Tibial artery (tissue), 4 donors: ENCODE data around the gene C19orf53.
"Not testable (repeated sequence)": the region's sequence is repeated elsewhere in the genome, so short reads cannot be mapped to it uniquely, and the experiment has no call there.

Experiments
- DNase-seq, 2 donors: peaks; one replicate each; pipeline ENCODE4 v3.0.0-alpha.2; 2019
- H3K27ac ChIP-seq, 2 donors: fragments of 200-600 bp; sonication (generic) in 1 of 2; 1 replicate in 1 of 2; 2 replicates in 1 of 2; pipeline ENCODE4 v1.5.1; 2018 to 2019; ENCODE audit warnings: mild to moderate bottlenecking in 1 of 2
- H3K27me3 ChIP-seq, 2 donors: fragments of 200-600 bp; sonication (generic) in 1 of 2; one replicate each; pipeline versions ENCODE4 v1.5.1 to v1.6.0; 2016 to 2019
- H3K36me3 ChIP-seq, 3 donors: fragments of 200-600 bp; sonication (generic) in 2 of 3; one replicate each; pipeline ENCODE4 v1.5.1; 2016 to 2019; ENCODE audit warnings: mild to moderate bottlenecking in 2 of 3
- H3K4me1 ChIP-seq, 4 donors: fragments of 200-600 bp; sonication (generic) in 2 of 4; 1 replicate in 3 of 4; 2 replicates in 1 of 4; pipeline ENCODE4 v1.5.1; 2016 to 2019
- H3K4me3 ChIP-seq, 2 donors: fragments of 200-600 bp; sonication (generic) in 1 of 2; 1 replicate in 1 of 2; 2 replicates in 1 of 2; pipeline ENCODE4 v1.5.1; 2018 to 2019; ENCODE audit warnings: mild to moderate bottlenecking in 2 of 2
- H3K9me3 ChIP-seq, 3 donors: fragments of 200-600 bp; sonication (generic) in 1 of 3; one replicate each; pipeline ENCODE4 v1.5.1; 2016 to 2019
- intact Hi-C: fragments of 100-400 bp; cut with DNase I; formaldehyde crosslinking; loops from one replicate; pipeline ENCODE4 v1.15.0; 2023; ENCODE audit warnings: low total_unique reads
- TF ChIP-seq, protein P1 (sequence below), 2 experiments: fragments of 200-600 bp in 1 of 2; fragments of 450-650 bp in 1 of 2; IDR thresholded peaks; one replicate each; pipeline ENCODE4 v1.5.1; 2017 to 2019; ENCODE audit warnings: antibody characterized with exemption in 2 of 2, mild to moderate bottlenecking in 1 of 2, moderate library complexity in 1 of 2

The C19orf53 gene

GRCh38 chr19:13747098-13747453 is 27.2 kb upstream of the C19orf53 start:
- H3K27ac ChIP-seq = peak overlapping the region; percentile 93 to 94
- H3K9me3 ChIP-seq = no peaks in the 10 kb centered on the region
- TF ChIP-seq, protein P1, sequence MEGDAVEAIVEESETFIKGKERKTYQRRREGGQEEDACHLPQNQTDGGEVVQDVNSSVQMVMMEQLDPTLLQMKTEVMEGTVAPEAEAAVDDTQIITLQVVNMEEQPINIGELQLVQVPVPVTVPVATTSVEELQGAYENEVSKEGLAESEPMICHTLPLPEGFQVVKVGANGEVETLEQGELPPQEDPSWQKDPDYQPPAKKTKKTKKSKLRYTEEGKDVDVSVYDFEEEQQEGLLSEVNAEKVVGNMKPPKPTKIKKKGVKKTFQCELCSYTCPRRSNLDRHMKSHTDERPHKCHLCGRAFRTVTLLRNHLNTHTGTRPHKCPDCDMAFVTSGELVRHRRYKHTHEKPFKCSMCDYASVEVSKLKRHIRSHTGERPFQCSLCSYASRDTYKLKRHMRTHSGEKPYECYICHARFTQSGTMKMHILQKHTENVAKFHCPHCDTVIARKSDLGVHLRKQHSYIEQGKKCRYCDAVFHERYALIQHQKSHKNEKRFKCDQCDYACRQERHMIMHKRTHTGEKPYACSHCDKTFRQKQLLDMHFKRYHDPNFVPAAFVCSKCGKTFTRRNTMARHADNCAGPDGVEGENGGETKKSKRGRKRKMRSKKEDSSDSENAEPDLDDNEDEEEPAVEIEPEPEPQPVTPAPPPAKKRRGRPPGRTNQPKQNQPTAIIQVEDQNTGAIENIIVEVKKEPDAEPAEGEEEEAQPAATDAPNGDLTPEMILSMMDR (IDR thresholded peaks at IDR 0.05) = no peak
- no peak for DNase-seq
- H3K4me3 ChIP-seq = peak overlapping the region; percentile 83 to 95
- H3K4me1 ChIP-seq = peaks cover 0 to 23% (median 11%) of the 10 kb centered on the region in 4 donors
- H3K27me3 ChIP-seq = no peaks in the 10 kb centered on the region
- intact Hi-C loops = no loop called here
- peaks cover 4 to 14% (median 11%) of the 10 kb centered on the region in 3 donors for H3K36me3 ChIP-seq

- H3K36me3 ChIP-seq = peaks cover 17 to 26% (median 23%) of the 10 kb centered on the region in 3 donors
- peak overlapping the region; percentile 93 to 94 for H3K27ac ChIP-seq
- TF ChIP-seq, protein P1 (IDR thresholded peaks at IDR 0.05) = no peak
- no peaks in the 10 kb centered on the region for H3K9me3 ChIP-seq
- no peak for DNase-seq
- intact Hi-C loops = no loop called here
- H3K27me3 ChIP-seq = no peaks in the 10 kb centered on the region
- H3K4me3 ChIP-seq = peak overlapping the region; percentile 83 to 95
- peaks cover 0 to 23% (median 11%) of the 10 kb centered on the region in 4 donors for H3K4me1 ChIP-seq
Observed at GRCh38 chr19:13748169-13748828, 26.0 kb upstream of the C19orf53 start.

DNA sequence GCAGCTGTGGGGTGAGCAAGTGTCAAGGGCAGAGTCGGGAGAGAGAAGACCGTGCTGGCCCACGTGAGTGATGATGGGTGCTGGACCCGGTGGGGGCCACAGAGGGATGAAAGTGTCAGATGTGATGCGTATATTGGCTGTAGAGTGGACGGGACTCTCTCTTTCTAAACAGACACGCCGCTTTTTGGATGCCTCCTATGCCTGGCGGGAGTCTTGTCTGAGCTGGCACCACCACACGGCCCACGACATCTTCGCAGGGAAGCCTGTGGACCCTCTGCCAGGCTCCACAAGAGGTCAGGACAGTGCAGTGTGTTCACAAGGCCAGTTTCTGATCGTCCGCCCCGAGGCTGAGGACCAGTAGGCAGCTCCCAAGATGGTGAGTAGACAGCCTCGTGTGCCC is 22.8 kb upstream of the C19orf53 start:
- TF ChIP-seq, protein P1 (IDR thresholded peaks at IDR 0.05) = no peak
- Histone ChIP-seq H3K27me3 (no peaks in the 10 kb centered on the region), H3K27ac (no peak overlapping the region), H3K4me3 (no peak overlapping the region), H3K36me3 (peaks cover 47 to 58% (median 55%) of the 10 kb centered on the region in 3 donors), H3K4me1 (peaks cover 0 to 23% (median 11%) of the 10 kb centered on the region in 4 donors), H3K9me3 (no peaks in the 10 kb centered on the region)
- DNase-seq = no peak
- intact Hi-C loops = no loop called here

DNA sequence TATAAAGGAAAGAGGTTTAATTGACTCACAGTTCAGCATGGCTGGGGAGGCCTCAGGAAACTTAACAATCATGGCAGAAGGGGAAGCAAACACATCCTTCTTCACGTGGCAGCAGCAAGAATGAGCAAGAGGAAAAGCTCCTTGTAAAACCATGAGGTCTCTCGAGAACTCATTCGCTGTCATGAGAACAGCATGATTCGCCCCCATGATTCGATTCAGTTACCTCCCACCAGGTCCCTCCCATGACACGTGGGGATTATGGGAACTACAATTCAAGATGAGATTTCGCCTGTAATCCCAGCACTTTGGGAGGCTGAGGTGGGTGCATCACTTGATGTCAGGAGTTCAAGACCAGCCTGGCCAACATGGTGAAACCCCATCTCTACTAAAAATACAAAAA is 20.6 kb upstream of the C19orf53 start:
- H3K9me3 ChIP-seq, DNase-seq, intact Hi-C loops, H3K27ac ChIP-seq, H3K4me3 ChIP-seq, H3K27me3 ChIP-seq: not testable (repeated sequence)
- H3K4me1 ChIP-seq = peaks cover 0 to 18% (median 6%) of the 10 kb centered on the region in 4 donors
- peaks cover 69 to 80% (median 77%) of the 10 kb centered on the region in 3 donors for H3K36me3 ChIP-seq

DNA sequence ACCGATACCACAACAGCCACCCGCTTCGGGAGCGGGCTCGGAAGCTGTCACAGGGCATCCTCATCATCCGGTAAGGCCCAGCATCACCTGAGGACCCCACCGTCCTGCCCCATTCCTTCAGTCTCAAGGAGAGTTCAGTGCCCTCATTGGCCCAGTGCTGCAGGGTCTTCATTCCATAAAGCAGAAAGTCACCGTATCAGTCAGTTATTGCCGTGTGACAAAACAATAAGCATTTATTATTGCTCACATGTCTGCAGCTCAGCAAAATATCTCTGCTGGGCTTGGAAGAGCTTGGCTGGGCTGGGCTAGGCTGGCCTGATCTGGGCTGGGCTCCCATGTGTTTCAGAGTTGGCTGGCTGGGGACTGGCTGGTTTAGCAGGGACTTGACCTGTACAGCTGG is 18.0 kb upstream of the C19orf53 start:
- peaks cover 94 to 100% (median 100%) of the 10 kb centered on the region in 3 donors for H3K36me3 ChIP-seq
- no peaks in the 10 kb centered on the region for H3K27me3 ChIP-seq

More for the DNA sequence above, 18.0 kb upstream of the C19orf53 start:
- H3K9me3 ChIP-seq = no peaks in the 10 kb centered on the region
- intact Hi-C loops = no loop called here
- no peak for DNase-seq
- TF ChIP-seq, protein P1 (IDR thresholded peaks at IDR 0.05) = no peak
- no peak overlapping the region for H3K27ac ChIP-seq
- no peaks in the 10 kb centered on the region for H3K4me1 ChIP-seq
- no peak overlapping the region for H3K4me3 ChIP-seq
